NOMO-1 (cell line): ENCODE data around the gene ADAM11.

Experiments used
- DNase-seq, 2 experiments: peaks; one replicate each; lab custom pipeline; 2025; ENCODE audit not compliant: unreplicated experiment in 2 of 2; lab: John Stamatoyannopoulos, UW

ADAM11 gene

GRCh38 chr17:44757045-44757917 lies 1.5 kb upstream of the ADAM11 start:
- no peak for DNase-seq

DNA sequence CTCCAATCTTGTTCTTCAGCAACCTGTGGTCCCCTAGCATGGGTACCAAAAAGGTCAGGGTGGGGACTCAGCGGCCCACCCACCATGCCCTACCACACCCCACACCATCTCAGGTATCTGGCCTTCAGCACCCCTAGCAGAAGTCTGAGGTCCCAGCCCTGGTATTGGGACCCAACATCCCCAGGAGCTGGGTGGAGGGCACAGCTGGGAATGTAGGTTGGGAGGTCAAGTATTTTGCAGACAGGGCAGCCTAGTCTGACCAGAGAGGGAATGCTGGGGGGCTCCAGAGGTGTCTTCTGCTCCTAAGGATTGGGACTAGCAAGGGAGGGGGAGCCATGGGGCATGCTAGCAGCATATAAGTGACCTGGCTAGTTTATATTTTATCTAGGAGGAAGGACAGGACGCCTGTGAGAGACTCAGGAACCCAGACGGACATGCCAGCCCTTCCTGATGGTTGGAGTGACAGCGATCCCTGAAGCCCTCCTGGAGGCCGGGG lies 822 bp upstream of the ADAM11 start:
- DNase-seq: no peak

GRCh38 chr17:44759086-44759915 lies 513 bp downstream of the ADAM11 start:
- no peak for DNase-seq

GRCh38 chr17:44759916-44760243 lies 1.1 kb downstream of the ADAM11 start:
- no peak for DNase-seq

GRCh38 chr17:44760474-44761308 lies 1.9 kb downstream of the ADAM11 start:
- DNase-seq: no peak

DNA sequence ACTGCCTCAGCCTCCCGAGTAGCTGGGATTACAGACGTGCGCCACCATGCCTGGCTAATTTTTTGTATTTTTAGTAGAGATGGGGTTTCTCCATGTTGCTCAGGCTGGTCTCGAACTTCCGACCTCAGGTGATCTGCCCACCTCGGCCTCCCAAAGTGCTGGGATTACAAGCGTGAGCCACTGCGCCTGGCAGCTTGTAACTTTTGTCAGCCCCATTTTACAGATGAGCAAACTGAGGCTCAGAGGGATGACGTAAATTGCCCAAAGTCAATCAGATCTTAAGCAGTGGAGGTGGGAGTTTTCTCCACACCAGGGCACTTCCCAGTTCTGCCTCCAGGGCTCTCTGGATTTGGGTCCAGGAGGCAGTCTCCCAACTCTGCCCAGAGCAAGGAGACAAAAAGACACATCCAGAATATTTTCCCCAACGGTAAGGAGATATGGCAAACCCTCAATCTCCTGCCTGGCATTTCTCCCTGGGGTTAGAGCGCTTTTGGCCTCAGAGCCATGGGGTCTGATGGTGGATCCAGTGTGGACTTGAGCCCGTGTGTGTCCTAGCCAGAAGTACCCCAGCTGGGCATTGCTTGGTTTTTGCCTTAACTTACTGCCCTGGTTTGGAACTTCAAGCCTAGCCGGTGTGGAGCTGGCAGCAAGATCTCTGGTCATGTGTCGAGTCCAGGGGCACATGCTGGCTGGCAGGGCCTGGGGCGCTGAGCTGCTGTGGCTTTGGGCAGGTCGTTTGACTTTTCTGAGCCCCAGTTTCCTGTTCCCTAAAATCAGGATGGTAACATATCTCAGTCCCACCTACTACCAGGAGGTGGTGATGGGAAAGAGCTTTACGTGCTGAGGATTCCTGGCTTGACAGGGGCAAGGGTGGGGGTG lies 3.4 kb downstream of the ADAM11 start:
- DNase-seq: no peak

- DNase-seq: no peak
Observed at GRCh38 chr17:44763170-44763569, 4.4 kb downstream of the ADAM11 start.

DNA sequence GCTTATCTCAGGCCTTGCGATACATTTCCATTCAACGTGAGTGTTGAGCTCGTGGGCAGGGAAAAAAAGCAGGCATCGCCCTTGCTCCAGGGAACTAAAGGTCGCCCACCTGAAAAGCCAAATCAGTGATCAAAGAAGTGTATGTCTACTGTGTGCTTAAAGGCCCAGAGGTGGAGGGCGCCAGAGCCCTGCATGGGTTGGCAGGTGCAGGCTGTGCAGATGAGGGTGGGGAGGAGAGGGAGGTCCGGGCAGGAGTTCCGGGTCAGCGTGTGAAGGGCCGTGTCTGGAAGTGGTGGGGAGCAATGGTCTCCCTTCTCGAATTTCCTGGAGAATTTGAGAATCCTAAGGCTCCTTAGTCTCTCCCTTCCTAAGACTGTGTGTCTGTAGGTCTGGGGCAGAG lies 7.2 kb downstream of the ADAM11 start:
- DNase-seq: no peak

GRCh38 chr17:44766409-44767038 lies 7.7 kb downstream of the ADAM11 start:
- no peak for DNase-seq

GRCh38 chr17:44767493-44767892 lies 8.7 kb downstream of the ADAM11 start:
- peak in 1 of 2 experiments; percentile 8 for DNase-seq

- DNase-seq: peak in 1 of 2 experiments; percentile 20
Observed at GRCh38 chr17:44768505-44769142, 9.8 kb downstream of the ADAM11 start.

DNA sequence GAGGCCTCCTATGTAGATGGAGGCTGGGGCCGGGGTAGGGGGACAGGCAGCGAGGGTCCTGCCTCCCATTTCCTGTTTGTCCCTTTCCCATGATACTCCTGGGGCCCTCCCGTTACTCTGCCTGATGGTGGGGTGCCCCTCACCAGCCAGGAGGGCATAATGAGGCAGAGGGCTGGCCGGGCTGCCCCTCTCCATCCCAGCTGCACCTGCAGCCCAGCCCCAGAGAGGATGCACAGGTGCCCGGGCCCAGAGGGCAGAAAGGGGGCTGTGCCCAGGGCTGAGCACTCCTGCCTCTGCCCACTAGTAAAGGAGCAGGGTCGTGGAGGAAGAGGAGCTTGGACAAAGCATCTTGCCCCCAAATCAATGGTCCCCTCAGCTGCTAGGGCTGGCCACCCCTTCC lies 10.4 kb downstream of the ADAM11 start:
- DNase-seq: no peak

DNA sequence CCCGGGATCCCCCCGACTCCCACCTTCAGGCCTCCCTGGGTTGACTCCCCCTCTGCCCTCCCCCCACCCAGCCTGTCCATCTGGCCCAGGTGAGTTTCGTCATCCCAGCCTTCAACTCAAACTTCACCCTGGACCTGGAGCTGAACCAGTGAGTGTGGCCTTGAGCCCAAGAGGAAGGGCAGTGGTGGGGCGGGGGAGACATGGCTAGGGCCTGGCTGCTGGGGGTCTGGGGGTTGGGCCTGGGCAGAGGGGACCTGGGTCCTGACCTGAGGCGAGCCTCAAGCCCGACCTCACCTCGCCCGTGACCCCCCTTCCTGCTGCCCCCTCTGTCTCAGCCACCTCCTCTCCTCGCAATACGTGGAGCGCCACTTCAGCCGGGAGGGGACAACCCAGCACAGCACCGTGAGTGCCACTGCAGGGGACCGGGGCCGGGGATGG lies 10.9 kb downstream of the ADAM11 start:
- no peak for DNase-seq

DNA sequence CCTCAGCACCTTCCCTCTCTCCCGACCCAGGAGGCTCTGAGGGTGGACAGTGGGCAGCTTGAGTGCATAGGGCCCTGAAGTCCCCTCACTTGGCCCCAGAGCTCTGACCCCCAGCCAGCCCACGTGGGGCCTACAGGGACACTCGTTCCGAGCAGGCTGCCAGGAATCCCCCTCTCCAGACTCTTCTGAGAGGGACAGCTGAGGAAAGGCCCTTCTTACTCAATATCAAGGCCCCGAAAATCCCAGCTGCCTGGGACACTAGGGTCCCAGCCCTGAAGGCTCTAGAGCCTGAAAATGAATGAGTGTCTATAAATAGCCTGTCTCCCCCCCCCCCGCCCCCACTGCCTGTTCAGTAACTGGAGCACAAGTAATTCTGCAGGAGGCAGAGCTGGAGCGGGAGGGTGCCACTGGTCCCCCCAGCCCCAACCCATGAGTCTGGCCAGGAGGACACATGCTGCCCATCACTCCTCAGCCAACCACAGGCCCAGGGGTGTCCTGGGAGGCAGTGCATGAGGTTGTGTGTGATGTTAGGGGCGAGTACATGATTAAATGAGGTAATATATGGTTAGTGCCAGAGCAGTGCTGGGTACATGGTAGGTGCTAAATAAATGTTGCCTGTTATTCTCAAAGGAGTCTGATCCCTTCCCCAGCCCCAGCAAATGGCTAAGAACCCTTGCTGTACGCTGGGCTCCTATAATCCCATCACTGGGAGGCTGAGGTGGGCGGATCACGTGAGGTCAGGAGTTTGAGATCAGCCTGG lies 11.6 kb downstream of the ADAM11 start:
- no peak for DNase-seq

- DNase-seq: no peak
Observed at GRCh38 chr17:44772308-44773045, 13.7 kb downstream of the ADAM11 start.

GRCh38 chr17:44773140-44773539 lies 14.4 kb downstream of the ADAM11 start:
- no peak for DNase-seq
